Trophoblast cell (in vitro differentiated cells and primary cell): Measurements from ENCODE around the gene HBE1.

Experiments
- DNase-seq, 2 donors: peaks; one replicate each; pipeline ENCODE4 v3.0.0-alpha.2; 2016
- H2AFZ ChIP-seq: 2 replicates; pipeline ENCODE4 v1.6.1; 2013; ENCODE audit warnings: low read length, moderate library complexity, mild to moderate bottlenecking; ENCODE audit not compliant: insufficient read depth, poor library complexity
- H2AK5ac ChIP-seq: 2 replicates; pipeline ENCODE4 v1.6.1; 2013; ENCODE audit warnings: mild to moderate bottlenecking, low read length
- H2BK120ac ChIP-seq: 2 replicates; pipeline ENCODE4 v1.6.1; 2013; ENCODE audit warnings: low read length, mild to moderate bottlenecking, moderate library complexity; ENCODE audit not compliant: insufficient read depth, poor library complexity
- H2BK12ac ChIP-seq: 2 replicates; pipeline ENCODE4 v1.6.1; 2013; ENCODE audit warnings: mild to moderate bottlenecking, low read length, moderate library complexity
- H2BK5ac ChIP-seq: 2 replicates; pipeline ENCODE4 v1.6.1; 2013; ENCODE audit warnings: low read length, low read depth, moderate library complexity, mild to moderate bottlenecking; ENCODE audit not compliant: poor library complexity
- H3K14ac ChIP-seq: 2 replicates; pipeline ENCODE4 v1.6.1; 2013; ENCODE audit warnings: mild to moderate bottlenecking, low read length
- H3K18ac ChIP-seq: 2 replicates; pipeline ENCODE4 v1.6.1; 2013; ENCODE audit warnings: mild to moderate bottlenecking, low read length
- H3K23ac ChIP-seq: 2 replicates; pipeline ENCODE4 v1.6.1; 2013; ENCODE audit warnings: low read length
- H3K27ac ChIP-seq: 2 replicates; pipeline ENCODE4 v1.5.1; 2013; ENCODE audit warnings: low read depth, mild to moderate bottlenecking, inconsistent platforms, low read length, moderate library complexity
- H3K27me3 ChIP-seq: 2 replicates; pipeline ENCODE4 v1.6.1; 2013; ENCODE audit warnings: inconsistent platforms, mild to moderate bottlenecking, low read length, moderate library complexity; ENCODE audit not compliant: insufficient read depth
- H3K36me3 ChIP-seq, 2 experiments: 1 replicate in 1 of 2; 2 replicates in 1 of 2; pipeline ENCODE4 v1.6.1; 2013; ENCODE audit warnings: low read length in 2 of 2, mild to moderate bottlenecking in 2 of 2, moderate library complexity in 1 of 2; ENCODE audit not compliant: insufficient read depth in 2 of 2, control insufficient read depth in 1 of 2
- H3K4ac ChIP-seq: 2 replicates; pipeline ENCODE4 v1.6.1; 2013; ENCODE audit warnings: low read depth, mild to moderate bottlenecking, low read length, moderate library complexity
- H3K4me1 ChIP-seq, 2 experiments: 1 replicate in 1 of 2; 2 replicates in 1 of 2; pipeline ENCODE4 v1.6.1; 2013; ENCODE audit warnings: low read length in 2 of 2, mild to moderate bottlenecking in 2 of 2, moderate library complexity in 1 of 2; ENCODE audit not compliant: insufficient read depth in 2 of 2, control insufficient read depth in 1 of 2
- H3K4me2 ChIP-seq: 2 replicates; pipeline ENCODE4 v1.6.1; 2013; ENCODE audit warnings: inconsistent platforms, mild to moderate bottlenecking, low read length, moderate library complexity
- H3K4me3 ChIP-seq: 2 replicates; pipeline ENCODE4 v1.5.1; 2013; ENCODE audit warnings: mild to moderate bottlenecking, low read depth, low read length, inconsistent platforms
- H3K79me1 ChIP-seq: one replicate; pipeline ENCODE4 v1.6.1; 2013; ENCODE audit warnings: low read length
- H3K79me2 ChIP-seq: 2 replicates; pipeline ENCODE4 v1.6.1; 2013; ENCODE audit warnings: low read length, mild to moderate bottlenecking; ENCODE audit not compliant: control insufficient read depth, insufficient read depth, poor library complexity
- H3K9ac ChIP-seq: 2 replicates; pipeline ENCODE4 v1.6.1; 2013; ENCODE audit warnings: mild to moderate bottlenecking, low read length
- H3K9me3 ChIP-seq: 2 replicates; pipeline ENCODE4 v1.6.1; 2013; ENCODE audit warnings: low read depth, mild to moderate bottlenecking, control low read depth, inconsistent platforms, low read length; ENCODE audit not compliant: insufficient read depth
- H4K12ac ChIP-seq: 2 replicates; pipeline ENCODE4 v1.6.1; 2013; ENCODE audit warnings: low read depth, mild to moderate bottlenecking, low read length, moderate library complexity
- H4K8ac ChIP-seq: 2 replicates; pipeline ENCODE4 v1.6.1; 2013; ENCODE audit warnings: low read depth, mild to moderate bottlenecking, low read length, moderate library complexity
- H4K91ac ChIP-seq: one replicate; pipeline ENCODE4 v1.6.1; 2013; ENCODE audit warnings: low read depth, mild to moderate bottlenecking, low read length, moderate library complexity
- WGBS: extraction: QIAGEN DNeasy Blood & Tissue Kit; methylation state at CpG from one replicate; pipeline ENCODE4 v1.1.7; 2013; ENCODE audit warnings: missing lambda C conversion rate; ENCODE audit not compliant: insufficient read length, insufficient coverage; ENCODE audit errors: extremely low coverage; 5-methylcytosine and 5-hydroxymethylcytosine counted together

Gene HBE1

GRCh38 chr11:5233307-5233706, 36.4 kb downstream of the HBE1 start:
- no peak overlapping the region for H3K4me3 ChIP-seq

GRCh38 chr11:5232821-5233220, 36.9 kb downstream of the HBE1 start:
- Histone ChIP-seq H3K9me3 (peaks cover 1% of the 10 kb centered on the region), H3K79me2 (no peaks in the 10 kb centered on the region), H3K4ac (no peak overlapping the region), H3K4me1 (no peaks in the 10 kb centered on the region), H2BK5ac (no peak overlapping the region), H2AFZ (no peak overlapping the region), H4K8ac (no peak overlapping the region), H3K18ac (no peak overlapping the region), H3K36me3 (peaks cover 0 to 1% of the 10 kb centered on the region in 2 experiments), H3K23ac (no peak overlapping the region), H3K9ac (no peak overlapping the region), H3K27ac (no peak overlapping the region), H3K4me3 (no peak overlapping the region), H3K79me1 (no peaks in the 10 kb centered on the region), H3K4me2 (no peak overlapping the region), H2BK120ac (no peak overlapping the region), H3K27me3 (no peaks in the 10 kb centered on the region), H3K14ac (no peak overlapping the region), H4K12ac (no peak overlapping the region), H4K91ac (no peak overlapping the region), H2BK12ac (no peak overlapping the region), H2AK5ac (no peak overlapping the region)
- no peak for DNase-seq
- WGBS: no CpG with 5 or more reads among the region's 2 CpGs

More at GRCh38 chr11:5233307-5233706, 36.4 kb downstream of the HBE1 start:
- H3K9ac ChIP-seq: no peak overlapping the region
- H4K91ac ChIP-seq: no peak overlapping the region
- no peak overlapping the region for H3K14ac ChIP-seq
- WGBS: no CpG with 5 or more reads among the region's 1 CpG
- no peak for DNase-seq
- H2AFZ ChIP-seq: no peak overlapping the region
- peaks cover 1% of the 10 kb centered on the region for H3K9me3 ChIP-seq
- H3K23ac ChIP-seq: no peak overlapping the region
- H4K8ac ChIP-seq: no peak overlapping the region
- H2BK12ac ChIP-seq: no peak overlapping the region
- H3K27ac ChIP-seq: no peak overlapping the region
- H4K12ac ChIP-seq: no peak overlapping the region
- no peak overlapping the region for H3K18ac ChIP-seq
- H3K4me1 ChIP-seq: no peaks in the 10 kb centered on the region
- H2BK5ac ChIP-seq: no peak overlapping the region
- H3K79me1 ChIP-seq: no peaks in the 10 kb centered on the region
- no peak overlapping the region for H2BK120ac ChIP-seq
- no peaks in the 10 kb centered on the region for H3K79me2 ChIP-seq
- H2AK5ac ChIP-seq: no peak overlapping the region
- peaks cover 0 to 1% of the 10 kb centered on the region in 2 experiments for H3K36me3 ChIP-seq
- H3K4ac ChIP-seq: no peak overlapping the region
- no peak overlapping the region for H3K4me2 ChIP-seq
- no peaks in the 10 kb centered on the region for H3K27me3 ChIP-seq

- Histone ChIP-seq H3K9me3 (peaks cover 1% of the 10 kb centered on the region), H3K9ac (no peak overlapping the region), H3K36me3 (peaks cover 0 to 1% of the 10 kb centered on the region in 2 experiments), H2BK5ac (no peak overlapping the region), H2AFZ (no peak overlapping the region), H2BK120ac (no peak overlapping the region), H3K4me3 (no peak overlapping the region), H3K4me1 (no peaks in the 10 kb centered on the region), H3K27me3 (no peaks in the 10 kb centered on the region), H3K4ac (no peak overlapping the region), H3K79me1 (no peaks in the 10 kb centered on the region), H3K18ac (no peak overlapping the region), H4K91ac (no peak overlapping the region), H3K79me2 (no peaks in the 10 kb centered on the region), H4K12ac (no peak overlapping the region), H4K8ac (no peak overlapping the region), H2AK5ac (no peak overlapping the region), H2BK12ac (no peak overlapping the region), H3K4me2 (no peak overlapping the region), H3K14ac (no peak overlapping the region), H3K27ac (no peak overlapping the region), H3K23ac (no peak overlapping the region)
- 100% methylated on average over 2 of the region's 3 CpGs for WGBS
- DNase-seq: no peak
Observed at GRCh38 chr11:5232176-5232575, 37.6 kb downstream of the HBE1 start.

GRCh38 chr11:5231111-5231510, 38.6 kb downstream of the HBE1 start:
- Histone ChIP-seq H2AK5ac (no peak overlapping the region), H3K9ac (no peak overlapping the region), H3K79me1 (no peaks in the 10 kb centered on the region), H2BK12ac (no peak overlapping the region), H2BK120ac (no peak overlapping the region), H3K9me3 (peaks cover 1% of the 10 kb centered on the region), H3K18ac (no peak overlapping the region), H3K14ac (no peak overlapping the region), H4K12ac (no peak overlapping the region), H3K27me3 (no peaks in the 10 kb centered on the region), H3K36me3 (peaks cover 0 to 1% of the 10 kb centered on the region in 2 experiments), H3K27ac (no peak overlapping the region), H2AFZ (no peak overlapping the region), H3K79me2 (no peaks in the 10 kb centered on the region), H2BK5ac (no peak overlapping the region), H3K23ac (no peak overlapping the region), H3K4me3 (no peak overlapping the region), H3K4ac (no peak overlapping the region), H4K8ac (no peak overlapping the region), H3K4me1 (no peaks in the 10 kb centered on the region), H4K91ac (no peak overlapping the region), H3K4me2 (no peak overlapping the region)
- no peak for DNase-seq
- no CpG with 5 or more reads among the region's 2 CpGs for WGBS
